K562 treated with DMSO at 1 percent for 4 hours (cell line): ENCODE data around the gene GID8. TPM values are rescaled to one million over a fixed set of nuclear protein-coding genes. Genes with fewer than 3 reads are reported as not detected.

Source experiments
- total RNA-seq: library from RNA; unstranded; fragments of 300-600 nt; gene quantifications from 2 replicates; pipeline ENCODE4 v1.2.3, GENCODE V29; 2022; ENCODE audit not compliant: insufficient read depth

The GID8 gene
- 16.5 and 20.4 TPM in 2 replicates for total RNA-seq

GRCh38 chr20:62938105-62938888 lies at the start of gene GID8:
TSS of gene GID8 (plus strand) at chr20:62938147. CDS start at chr20:62941503, 3,356 bp downstream.

GRCh38 chr20:62926229-62927127 lies 11.5 kb upstream of the GID8 start, which contains the start of gene DIDO1:
TSS of gene DIDO1 (minus strand) at chr20:62926505.

GRCh38 chr20:62952373-62952967 lies 14.5 kb downstream of the GID8 start, which contains the start of gene SLC17A9:
TSS of gene SLC17A9 (plus strand) at chr20:62952709. CDS start at chr20:62952831, 122 bp downstream.

Other genes with a start within 250 kb of the GID8 start
- gene NTSR1, start 229.3 kb upstream of the GID8 start, total RNA-seq, result not detected in 2 replicates
- gene MRGBP, start 141.7 kb upstream of the GID8 start, total RNA-seq, result 13.0 and 13.2 TPM in 2 replicates
- 26.1 TPM in 2 replicates for gene OGFR, start 133.3 kb upstream of the GID8 start, total RNA-seq
- 3.0 TPM in 1 of 2 replicates, not detected in the other for gene COL9A3, start 121.1 kb upstream of the GID8 start, total RNA-seq
- 11.4 and 14.8 TPM in 2 replicates for gene TCFL5, start 76.3 kb upstream of the GID8 start, total RNA-seq
- 20.2 and 28.5 TPM in 2 replicates for gene DIDO1, start 11.6 kb upstream of the GID8 start, total RNA-seq
- gene SLC17A9, start 14.6 kb downstream of the GID8 start, total RNA-seq, result not detected in 2 replicates
- gene BHLHE23, start 68.8 kb downstream of the GID8 start, total RNA-seq, result not detected in 2 replicates